Measurements from ENCODE around the gene PIK3C2G. TPM values are rescaled to one million over a fixed set of nuclear protein-coding genes. Genes with fewer than 3 reads are reported as not detected.
"Not testable (repeated sequence)": the region's sequence is repeated elsewhere in the genome, so short reads cannot be mapped to it uniquely, and the experiment has no call there.

Gene PIK3C2G
- total and polyA plus RNA-seq, 8 donors: 0.60 to 3.2 (median 1.5) TPM

- 58 to 75% methylated on average over 3 of the region's 3 CpGs for WGBS, 2 donors
- no peak for DNase-seq
- intact Hi-C loops (cut with DNase I): no loop called here
- no peak overlapping the region for H3K4me3 ChIP-seq
- no peaks in the 10 kb centered on the region for H3K9me3 ChIP-seq
- no peaks in the 10 kb centered on the region for H3K4me1 ChIP-seq
- H3K36me3 ChIP-seq: no peaks in the 10 kb centered on the region
- no peak for FAIRE-seq
- no peak overlapping the region for H3K27ac ChIP-seq
- no peak for TF ChIP-seq CTCF (IDR thresholded peaks at IDR 0.05)
- no peaks in the 10 kb centered on the region for H3K27me3 ChIP-seq
- no peak for ATAC-seq
Observed at GRCh38 chr12:18483698-18484325, 222.5 kb downstream of the PIK3C2G start.

- Histone ChIP-seq H3K27ac (no peak overlapping the region), H3K4me1 (no peaks in the 10 kb centered on the region), H3K4me3 (no peak overlapping the region), H3K9me3 (no peaks in the 10 kb centered on the region), H3K27me3 (no peaks in the 10 kb centered on the region), H3K36me3 (no peaks in the 10 kb centered on the region)
- DNase-seq (no peak), FAIRE-seq (no peak), ATAC-seq (no peak)
- TF ChIP-seq CTCF (IDR thresholded peaks at IDR 0.05): no peak
- intact Hi-C loops (cut with DNase I): no loop called here
- WGBS, 2 donors: 51 to 55% methylated on average over 2 of the region's 2 CpGs
Observed at GRCh38 chr12:18486036-18486435, 224.7 kb downstream of the PIK3C2G start.

GRCh38 chr12:18487509-18487908 lies 226.2 kb downstream of the PIK3C2G start:
- DNase-seq: no peak

GRCh38 chr12:18492372-18493025 lies 231.2 kb downstream of the PIK3C2G start:
- no peaks in the 10 kb centered on the region for H3K36me3 ChIP-seq
- H3K9me3 ChIP-seq: no peaks in the 10 kb centered on the region
- intact Hi-C loops (cut with DNase I): no loop called here
- FAIRE-seq (no peak), DNase-seq (no peak), ATAC-seq (no peak)
- no peak overlapping the region for H3K27ac ChIP-seq
- 61 to 74% methylated on average over 2 of the region's 2 CpGs for WGBS, 2 donors
- no peaks in the 10 kb centered on the region for H3K4me1 ChIP-seq
- no peaks in the 10 kb centered on the region for H3K27me3 ChIP-seq
- H3K4me3 ChIP-seq: no peak overlapping the region
- no peak for TF ChIP-seq CTCF (IDR thresholded peaks at IDR 0.05)

More at GRCh38 chr12:18487509-18487908, 226.2 kb downstream of the PIK3C2G start:
- TF ChIP-seq CTCF (IDR thresholded peaks at IDR 0.05): no peak
- Histone ChIP-seq H3K27ac (no peak overlapping the region), H3K4me1 (no peaks in the 10 kb centered on the region), H3K4me3 (no peak overlapping the region), H3K9me3 (no peaks in the 10 kb centered on the region), H3K36me3 (no peaks in the 10 kb centered on the region), H3K27me3 (no peaks in the 10 kb centered on the region)
- no peak for ATAC-seq
- intact Hi-C loops (cut with DNase I): no loop called here
- WGBS, 2 donors: 42% methylated on average over 3 of the region's 3 CpGs
- no peak for FAIRE-seq

GRCh38 chr12:18496156-18496555 lies 234.8 kb downstream of the PIK3C2G start:
- Histone ChIP-seq H3K36me3 (no peaks in the 10 kb centered on the region), H3K27ac (no peak overlapping the region), H3K4me1 (no peaks in the 10 kb centered on the region), H3K27me3 (no peaks in the 10 kb centered on the region), H3K4me3 (no peak overlapping the region), H3K9me3 (no peaks in the 10 kb centered on the region)
- intact Hi-C loops (cut with DNase I): no loop called here
- WGBS, 2 donors: 88 to 95% methylated on average over 2 of the region's 2 CpGs
- DNase-seq: no peak
- ATAC-seq: no peak
- FAIRE-seq: no peak
- no peak for TF ChIP-seq CTCF (IDR thresholded peaks at IDR 0.05)

- ATAC-seq; H3K36me3 ChIP-seq; H3K27ac ChIP-seq; H3K9me3 ChIP-seq; H3K27me3 ChIP-seq; H3K4me3 ChIP-seq; intact Hi-C loops (cut with DNase I); FAIRE-seq; H3K4me1 ChIP-seq: not testable (repeated sequence)
- WGBS, 2 donors: 95% methylated on average over 35 of the region's 35 CpGs
- peak in 2 of 6 donors; percentile 56 to 60 for DNase-seq
Observed at GRCh38 chr12:18500160-18500574, 238.8 kb downstream of the PIK3C2G start.

- not testable (repeated sequence) for FAIRE-seq
Observed at GRCh38 chr12:18500736-18501135, 239.4 kb downstream of the PIK3C2G start.

More at GRCh38 chr12:18500736-18501135, 239.4 kb downstream of the PIK3C2G start:
- H3K4me1 ChIP-seq; ATAC-seq; H3K27ac ChIP-seq; H3K36me3 ChIP-seq; H3K4me3 ChIP-seq; H3K9me3 ChIP-seq; H3K27me3 ChIP-seq; intact Hi-C loops (cut with DNase I): not testable (repeated sequence)
- 94 to 95% methylated on average over 21 of the region's 21 CpGs for WGBS, 2 donors
- peak in 1 of 6 donors; percentile 32 for DNase-seq

Measured in pancreas (tissue), 10 donors.